ENCODE data around the gene R3HDM1. TPM values are rescaled to one million over a fixed set of nuclear protein-coding genes. Genes with fewer than 3 reads are reported as not detected.

Gene R3HDM1
- total RNA-seq, 4 donors from 2014 or later: 11.1 to 17.5 (median 15.7) TPM

DNA sequence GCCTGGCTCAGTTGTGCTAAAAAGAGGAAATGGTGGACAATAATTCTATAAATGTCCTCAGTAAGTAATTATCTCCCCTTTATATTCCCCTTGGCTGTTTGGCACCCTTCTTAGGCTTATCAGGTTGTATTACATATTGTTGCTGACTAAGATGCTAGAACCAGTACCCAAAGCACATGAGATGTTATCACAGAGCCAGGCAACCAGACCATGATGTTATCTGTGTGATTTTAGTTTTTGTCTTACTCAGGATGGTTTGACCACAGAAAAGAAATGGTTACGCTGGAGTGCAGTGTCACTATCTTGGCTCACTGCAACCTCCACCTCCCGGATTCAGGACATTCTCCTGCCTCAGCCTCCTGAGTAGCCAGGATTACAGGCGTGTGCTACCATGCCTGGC lies 15.2 kb downstream of the R3HDM1 start:
- ATAC-seq (ENCODE audit: low FRiP score) (no peak), DNase-seq (ENCODE audit: low spot score) (no peak)
- TF ChIP-seq, protein P1, sequence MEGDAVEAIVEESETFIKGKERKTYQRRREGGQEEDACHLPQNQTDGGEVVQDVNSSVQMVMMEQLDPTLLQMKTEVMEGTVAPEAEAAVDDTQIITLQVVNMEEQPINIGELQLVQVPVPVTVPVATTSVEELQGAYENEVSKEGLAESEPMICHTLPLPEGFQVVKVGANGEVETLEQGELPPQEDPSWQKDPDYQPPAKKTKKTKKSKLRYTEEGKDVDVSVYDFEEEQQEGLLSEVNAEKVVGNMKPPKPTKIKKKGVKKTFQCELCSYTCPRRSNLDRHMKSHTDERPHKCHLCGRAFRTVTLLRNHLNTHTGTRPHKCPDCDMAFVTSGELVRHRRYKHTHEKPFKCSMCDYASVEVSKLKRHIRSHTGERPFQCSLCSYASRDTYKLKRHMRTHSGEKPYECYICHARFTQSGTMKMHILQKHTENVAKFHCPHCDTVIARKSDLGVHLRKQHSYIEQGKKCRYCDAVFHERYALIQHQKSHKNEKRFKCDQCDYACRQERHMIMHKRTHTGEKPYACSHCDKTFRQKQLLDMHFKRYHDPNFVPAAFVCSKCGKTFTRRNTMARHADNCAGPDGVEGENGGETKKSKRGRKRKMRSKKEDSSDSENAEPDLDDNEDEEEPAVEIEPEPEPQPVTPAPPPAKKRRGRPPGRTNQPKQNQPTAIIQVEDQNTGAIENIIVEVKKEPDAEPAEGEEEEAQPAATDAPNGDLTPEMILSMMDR (IDR thresholded peaks at IDR 0.05): no peak

- no peak for ATAC-seq (ENCODE audit: low FRiP score)
- no peak for DNase-seq (ENCODE audit: low spot score)
- TF ChIP-seq, protein P1 (IDR thresholded peaks at IDR 0.05): no peak
Observed at GRCh38 chr2:135547311-135547710, 16.0 kb downstream of the R3HDM1 start.

DNA sequence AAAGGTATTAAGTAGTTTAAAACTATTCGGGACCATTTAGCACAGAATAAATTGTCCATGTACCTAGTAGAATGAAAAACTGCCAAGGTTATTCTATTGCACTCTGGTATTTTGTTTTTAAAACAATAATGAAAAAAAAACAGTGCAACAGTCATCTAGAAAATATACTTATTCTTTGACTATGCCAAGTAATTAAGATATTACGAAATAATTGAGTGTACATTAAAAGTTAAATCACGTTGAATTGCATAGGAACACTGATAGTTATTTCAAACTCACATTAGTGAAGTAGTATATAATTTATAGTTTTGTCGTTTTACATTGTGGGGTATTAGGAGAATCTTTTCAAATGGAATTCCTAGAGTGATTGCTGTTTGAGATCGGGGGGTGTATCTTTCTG lies 20.1 kb downstream of the R3HDM1 start:
- no peak for DNase-seq (ENCODE audit: low spot score)
- TF ChIP-seq, protein P1 (IDR thresholded peaks at IDR 0.05): no peak
- ATAC-seq (ENCODE audit: low FRiP score): no peak

GRCh38 chr2:135552887-135553286 lies 21.6 kb downstream of the R3HDM1 start:
- DNase-seq (ENCODE audit: low spot score) (no peak), ATAC-seq (ENCODE audit: low FRiP score) (no peak)
- TF ChIP-seq, protein P1 (IDR thresholded peaks at IDR 0.05): no peak

DNA sequence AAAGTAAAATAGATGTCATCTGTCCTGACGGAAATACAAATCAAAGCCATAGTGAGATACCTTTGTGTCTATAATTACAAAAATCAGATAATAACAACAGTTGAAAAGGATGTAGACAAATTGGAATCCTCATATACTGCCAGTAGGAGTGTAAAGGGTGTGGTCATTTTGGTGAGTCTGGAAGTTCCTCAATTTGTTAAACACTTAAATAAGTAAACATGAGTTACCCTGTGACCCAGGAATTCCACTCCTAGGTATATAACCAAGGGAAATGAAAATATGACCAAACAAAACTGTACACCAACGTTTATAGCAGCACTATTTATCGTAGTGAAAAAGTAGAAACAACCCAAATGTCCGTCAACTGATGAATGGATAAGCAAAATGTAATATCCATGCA lies 24.0 kb downstream of the R3HDM1 start:
- TF ChIP-seq, protein P1 (IDR thresholded peaks at IDR 0.05): no peak
- ATAC-seq (ENCODE audit: low FRiP score): no peak

GRCh38 chr2:135557530-135557929 lies 26.2 kb downstream of the R3HDM1 start:
- DNase-seq (ENCODE audit: low spot score): no peak
- ATAC-seq (ENCODE audit: low FRiP score): no peak
- TF ChIP-seq, protein P1 (IDR thresholded peaks at IDR 0.05): no peak

More for the DNA sequence above, 24.0 kb downstream of the R3HDM1 start:
- DNase-seq (ENCODE audit: low spot score): no peak

- DNase-seq (ENCODE audit: low spot score) (no peak), ATAC-seq (ENCODE audit: low FRiP score) (no peak)
- TF ChIP-seq, protein P1 (IDR thresholded peaks at IDR 0.05): no peak
Observed at GRCh38 chr2:135561925-135562324, 30.6 kb downstream of the R3HDM1 start.
